Left hindlimb (tissue), 1 donor: ENCODE data around the gene GALNS.

Experiments used
- DNase-seq: peaks from one replicate; pipeline ENCODE4 v3.0.0-alpha.2; 2018

Gene GALNS

DNA sequence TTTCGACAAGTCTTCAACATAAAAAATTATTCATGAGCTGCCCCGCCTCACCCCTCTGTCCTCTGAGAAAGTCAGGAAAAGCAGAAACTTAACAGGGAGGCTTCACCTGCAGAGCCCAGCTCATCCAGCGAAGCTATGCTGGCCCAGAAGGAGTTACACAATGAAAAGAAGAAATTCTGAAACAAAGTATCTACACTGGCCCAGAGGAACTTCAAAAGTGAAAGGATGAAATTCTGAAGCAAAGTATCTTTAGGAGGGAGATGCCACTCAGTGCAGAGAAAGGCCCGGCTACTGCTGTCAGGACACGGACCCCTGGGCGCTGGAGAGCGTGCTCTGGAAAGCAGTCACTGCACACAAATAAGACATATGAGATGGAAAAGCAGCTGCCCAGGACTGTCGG, 1.6 kb downstream of the GALNS start:
- DNase-seq: no peak

DNA sequence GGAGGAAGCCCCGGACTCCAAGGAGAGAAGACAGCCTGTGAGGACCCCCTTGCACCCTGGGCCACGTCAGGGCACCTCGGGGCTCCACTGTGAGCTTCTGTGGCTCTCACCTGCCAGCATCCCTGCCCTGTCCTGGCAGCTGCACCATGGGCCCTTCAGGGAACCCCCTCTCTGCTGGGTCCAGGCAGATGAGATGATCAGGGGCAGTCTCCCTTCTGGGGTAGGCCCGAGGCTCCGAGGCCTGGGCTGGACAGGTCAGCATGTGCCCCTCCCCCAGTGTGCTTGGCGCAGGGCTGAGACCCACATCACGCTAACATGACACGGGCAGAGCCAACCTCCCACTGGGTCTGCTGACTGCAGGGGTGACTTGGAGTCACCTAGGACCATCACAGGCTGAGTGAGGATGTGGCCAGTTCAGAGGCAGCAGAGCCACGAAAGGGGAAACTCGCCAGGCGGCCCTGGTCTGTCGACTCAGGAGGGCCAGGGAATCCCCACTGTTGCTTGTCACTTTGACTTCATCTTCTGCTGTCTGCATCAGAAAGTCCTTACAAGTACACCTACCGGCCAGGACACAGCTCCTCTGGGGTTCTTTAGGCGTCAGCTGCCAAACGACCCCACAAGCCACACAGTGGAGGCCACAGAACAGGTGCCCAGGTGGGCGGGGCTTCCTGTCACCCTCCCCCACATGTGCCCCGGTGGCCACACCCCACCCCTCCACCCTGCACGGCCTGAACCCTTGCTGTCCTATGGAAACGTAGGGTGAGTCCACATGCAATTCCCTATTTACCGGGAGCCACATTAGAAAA, 2.2 kb downstream of the GALNS start:
- DNase-seq: no peak

DNA sequence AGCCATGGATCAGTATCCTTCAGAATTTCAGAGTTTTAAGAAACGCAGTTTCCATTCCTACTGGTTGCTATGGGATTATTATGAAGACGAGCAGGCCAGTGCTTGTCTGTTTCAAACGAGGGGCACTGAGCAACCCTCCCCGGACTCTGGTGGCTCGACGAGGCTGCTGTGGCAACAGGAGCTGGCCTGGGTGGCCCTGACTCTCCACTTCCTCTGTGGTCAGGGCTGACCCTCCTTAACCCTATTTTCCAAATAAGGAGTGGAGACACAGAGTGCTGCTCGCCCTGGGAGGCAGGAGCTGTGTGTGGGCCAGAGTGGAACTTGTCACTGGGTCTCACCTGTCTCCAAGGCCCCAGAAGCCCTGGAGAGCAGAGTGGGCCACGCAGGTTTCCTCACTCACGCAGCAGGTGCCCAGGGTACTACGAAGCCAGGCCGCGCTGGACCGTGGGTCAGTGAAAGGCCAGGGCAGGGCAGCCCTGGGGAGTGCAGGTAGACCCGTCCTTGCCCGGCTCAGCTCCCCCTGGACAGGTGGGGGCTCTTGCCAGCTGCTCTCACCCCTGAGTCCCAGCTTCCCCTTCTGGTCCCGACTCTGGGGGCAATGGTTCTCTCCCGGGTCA, 3.3 kb downstream of the GALNS start:
- DNase-seq: no peak

DNA sequence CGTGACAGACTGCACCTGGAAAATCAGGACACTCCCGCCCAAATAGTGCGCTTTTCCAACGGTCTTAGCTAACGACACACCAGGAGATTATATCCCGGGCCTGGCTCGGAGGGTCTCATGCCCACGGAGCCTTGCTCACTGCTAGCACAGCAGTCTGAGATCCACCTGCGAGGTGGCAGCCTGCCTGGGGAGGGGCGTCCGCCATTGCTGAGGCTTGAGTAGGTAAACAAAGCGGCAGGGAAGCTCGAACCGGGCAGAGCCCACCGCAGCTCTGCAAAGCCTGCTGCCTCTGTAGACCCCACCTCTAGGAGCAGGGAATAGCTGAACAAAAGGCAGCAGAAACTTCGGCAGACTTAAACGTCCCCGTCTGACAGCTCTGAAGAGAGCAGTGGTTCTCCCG, 5.1 kb downstream of the GALNS start:
- DNase-seq: no peak

DNA sequence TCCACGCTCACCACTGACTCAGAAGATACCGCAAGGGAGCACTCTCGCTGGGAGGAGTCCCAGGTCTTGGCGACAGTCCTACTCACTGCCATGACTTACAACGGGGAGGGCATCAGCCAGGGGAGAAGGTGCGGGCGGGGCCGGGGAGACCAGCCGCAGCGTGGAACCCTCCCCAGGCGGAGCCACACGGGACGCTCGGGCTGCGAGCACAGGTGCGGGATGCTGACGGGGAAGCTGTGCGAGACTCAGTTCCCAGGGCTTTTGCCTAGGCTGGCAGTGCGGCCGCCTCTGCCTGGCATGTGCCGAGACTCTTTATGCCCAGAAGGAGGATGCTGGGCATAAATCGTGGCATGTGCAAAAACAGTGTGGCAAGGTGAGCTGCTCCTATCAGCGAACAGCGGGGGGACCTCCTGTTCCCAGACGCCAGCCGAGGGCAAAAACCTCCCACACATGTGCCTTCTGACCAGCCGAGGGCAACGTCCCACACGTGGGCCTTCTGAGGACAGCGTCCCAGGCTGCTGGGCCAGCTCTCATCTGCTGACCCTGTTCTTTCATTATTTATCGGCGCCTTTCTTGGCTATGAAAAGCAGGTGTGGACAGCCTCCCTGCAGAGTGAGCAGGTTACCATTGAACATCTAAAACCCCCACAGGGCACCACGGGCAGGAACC, 6.1 kb downstream of the GALNS start:
- no peak for DNase-seq

DNA sequence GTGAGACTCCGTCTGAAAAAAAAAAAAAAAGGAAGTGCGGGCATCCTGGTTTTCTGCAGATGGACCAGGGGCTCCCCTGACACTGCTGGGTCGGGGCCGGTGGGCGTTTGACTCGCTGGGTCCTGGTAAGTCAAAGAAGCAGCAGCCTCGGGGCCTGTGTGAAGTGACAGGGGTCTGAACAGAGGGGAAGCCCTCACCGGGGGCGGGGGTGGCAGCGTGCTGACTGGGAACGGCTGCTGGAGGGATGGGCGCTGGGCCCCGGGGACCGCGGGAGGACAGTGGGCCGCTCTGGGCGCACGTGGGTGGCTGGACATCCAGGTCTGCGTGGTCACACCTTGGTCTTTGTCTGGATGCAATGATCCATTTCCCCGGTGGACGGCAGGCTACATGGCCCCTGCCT, 8.2 kb downstream of the GALNS start:
- no peak for DNase-seq

DNA sequence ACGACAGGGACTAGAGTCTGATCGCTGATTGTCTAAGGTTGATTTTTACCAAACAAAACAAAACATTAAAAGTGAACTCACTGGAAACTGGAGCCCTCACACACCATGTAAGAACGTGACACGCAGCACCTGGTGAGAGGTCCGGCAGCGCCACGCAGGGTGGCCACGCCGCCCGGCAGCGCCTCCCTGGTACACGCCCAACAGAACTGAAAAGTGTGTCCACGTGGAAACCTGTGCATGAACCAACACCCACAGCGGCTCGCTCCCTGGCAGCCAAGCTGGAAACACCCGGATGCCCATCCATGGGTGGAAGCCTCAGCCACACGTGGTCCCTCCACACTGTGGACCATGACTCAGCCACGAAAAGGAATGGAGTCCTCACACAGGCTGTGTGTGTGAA, 9.1 kb downstream of the GALNS start:
- DNase-seq: no peak

DNA sequence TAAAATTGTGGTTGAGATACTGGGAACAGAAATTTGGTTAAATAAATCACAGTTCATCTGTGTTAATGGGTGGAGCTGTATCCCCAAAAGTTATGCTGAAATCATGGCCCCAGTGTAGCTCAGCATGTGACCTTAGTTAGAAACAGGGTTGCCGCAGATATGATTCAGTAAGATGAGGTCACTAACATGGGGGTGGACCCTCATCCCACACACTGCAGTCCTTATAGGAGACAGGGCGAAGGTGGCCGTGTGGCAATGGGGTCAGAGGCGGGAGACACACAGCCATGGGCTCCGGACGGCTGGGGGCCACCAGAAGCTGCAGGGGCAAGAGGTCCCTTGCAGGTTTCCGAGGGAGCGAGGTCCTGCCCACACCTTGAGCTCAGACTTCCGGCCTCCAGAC, 10.7 kb downstream of the GALNS start:
- no peak for DNase-seq

DNA sequence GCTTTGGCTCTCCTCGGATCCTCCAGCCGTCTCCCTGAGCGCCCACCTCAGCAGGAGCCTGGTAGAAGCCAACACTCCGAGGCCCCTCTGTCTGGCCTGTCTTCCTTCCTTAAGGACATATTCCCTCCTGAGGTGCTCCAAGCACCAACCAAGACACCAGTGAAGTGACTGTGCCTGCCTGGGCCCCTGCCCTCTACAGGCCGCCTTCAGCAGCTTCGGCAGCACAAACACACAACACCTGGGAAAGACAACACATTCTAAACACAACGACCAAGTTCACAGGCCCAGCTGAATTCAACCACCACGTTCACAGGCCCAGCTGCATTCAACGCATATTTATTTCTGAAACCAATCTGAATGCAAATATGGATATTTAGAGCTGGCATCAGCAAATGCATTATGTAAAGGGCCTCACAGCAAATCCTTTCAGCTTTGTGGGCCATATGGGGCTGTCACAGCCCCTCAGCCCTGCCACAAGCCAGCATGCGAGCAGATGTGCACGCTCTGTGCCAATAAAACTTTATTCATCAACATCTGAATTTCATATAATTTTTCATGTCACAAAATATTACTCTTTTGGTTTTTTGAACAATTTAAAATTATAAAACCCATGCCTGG, 12.2 kb downstream of the GALNS start:
- DNase-seq: no peak

DNA sequence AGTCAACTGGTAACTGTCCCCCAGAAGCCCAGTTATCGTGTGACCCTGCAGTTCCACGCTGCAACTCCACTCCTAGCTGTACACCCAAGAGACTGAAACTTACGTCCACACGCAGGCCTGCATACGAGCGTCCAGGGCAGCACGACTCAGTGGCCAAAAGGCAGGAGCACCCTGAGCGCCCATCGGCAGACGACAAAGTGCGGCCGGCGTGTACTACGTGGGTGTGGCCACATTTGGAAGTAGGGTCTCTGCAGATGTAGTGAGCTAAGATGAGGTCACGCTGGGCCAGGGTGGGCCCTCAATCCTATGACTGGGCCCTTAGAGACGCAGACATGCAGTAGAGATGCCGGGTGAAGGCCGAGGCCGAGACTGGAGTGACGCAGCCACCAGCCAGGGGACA, 13.5 kb downstream of the GALNS start:
- no peak for DNase-seq

DNA sequence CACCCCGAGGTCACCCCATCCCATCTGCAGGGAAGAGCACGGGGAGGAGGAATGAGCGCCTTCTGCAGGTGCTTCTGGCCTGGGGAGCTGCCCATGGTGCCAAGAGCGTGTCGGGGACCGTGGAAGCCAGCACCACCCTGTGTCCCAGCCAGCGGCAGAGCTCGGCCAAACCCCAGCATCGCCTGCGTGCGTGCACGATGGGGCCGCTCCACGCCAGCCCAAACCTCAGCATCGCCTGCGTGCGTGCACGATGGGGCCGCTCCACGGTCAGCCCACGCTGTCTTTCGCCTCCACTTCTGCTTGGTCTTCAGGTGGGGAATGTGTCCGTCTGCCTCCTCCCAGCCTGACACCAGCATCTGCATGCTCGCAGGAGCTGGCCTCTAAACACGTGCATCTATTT, 13.9 kb downstream of the GALNS start:
- no peak for DNase-seq

DNA sequence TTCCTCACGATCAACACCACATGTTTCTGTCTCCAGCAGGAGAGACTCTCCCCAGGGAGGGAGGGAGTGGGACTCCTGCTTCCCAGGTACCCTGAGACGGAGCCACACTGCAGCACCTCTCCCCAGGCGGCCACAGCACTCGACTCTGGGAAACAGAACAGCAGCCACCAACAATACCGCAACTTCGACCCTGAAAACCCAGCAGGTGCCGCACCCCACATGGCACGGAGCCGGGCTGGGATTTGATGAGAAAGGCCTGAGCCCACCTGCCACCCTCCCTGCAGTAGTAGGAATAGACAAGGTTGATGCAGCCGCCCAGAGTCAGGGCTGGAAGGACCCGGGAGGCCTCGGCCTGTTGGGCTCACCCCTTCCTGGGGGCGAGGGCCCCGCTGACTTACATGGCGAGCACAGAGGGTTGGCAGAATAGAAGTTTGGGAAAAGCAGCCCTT, 14.4 kb downstream of the GALNS start:
- no peak for DNase-seq

DNA sequence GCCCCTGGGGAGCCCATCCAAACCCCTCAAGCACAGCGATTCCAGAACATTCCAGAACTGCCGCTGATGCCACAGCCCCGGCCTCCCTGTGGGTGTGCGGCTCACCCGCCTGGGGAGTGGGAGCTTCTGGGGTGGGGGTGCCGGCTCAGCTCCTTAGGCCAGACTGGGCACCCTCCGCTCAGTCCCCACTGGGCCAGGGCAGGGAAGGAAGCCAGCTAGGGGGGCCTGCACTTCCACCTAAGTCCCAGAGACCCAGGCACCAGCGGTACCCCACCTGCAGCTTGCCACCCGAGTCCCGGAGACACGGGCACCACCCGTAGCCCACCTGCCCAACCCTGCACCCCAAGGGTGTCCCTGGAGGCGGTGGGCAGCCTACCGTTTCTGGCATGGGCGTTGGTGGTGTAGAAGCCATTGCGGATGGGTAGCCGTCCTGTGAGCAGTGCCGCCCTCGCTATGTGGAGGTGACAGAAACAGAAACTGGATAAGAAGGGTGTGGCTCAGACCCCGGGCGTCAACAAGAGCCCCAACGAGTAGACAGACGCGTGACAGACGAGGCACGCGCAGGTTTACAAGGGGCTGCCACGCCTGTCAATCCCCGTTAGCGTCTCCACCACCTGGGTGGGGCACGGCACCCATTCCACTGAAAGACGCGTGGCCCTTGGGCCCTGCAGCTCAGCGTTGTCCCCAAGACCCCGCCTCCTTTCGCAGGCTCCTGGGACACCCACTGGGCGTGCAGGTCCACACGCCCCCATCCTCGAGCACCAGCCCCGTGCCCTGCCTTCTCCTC, 15.0 kb downstream of the GALNS start:
- DNase-seq: no peak

DNA sequence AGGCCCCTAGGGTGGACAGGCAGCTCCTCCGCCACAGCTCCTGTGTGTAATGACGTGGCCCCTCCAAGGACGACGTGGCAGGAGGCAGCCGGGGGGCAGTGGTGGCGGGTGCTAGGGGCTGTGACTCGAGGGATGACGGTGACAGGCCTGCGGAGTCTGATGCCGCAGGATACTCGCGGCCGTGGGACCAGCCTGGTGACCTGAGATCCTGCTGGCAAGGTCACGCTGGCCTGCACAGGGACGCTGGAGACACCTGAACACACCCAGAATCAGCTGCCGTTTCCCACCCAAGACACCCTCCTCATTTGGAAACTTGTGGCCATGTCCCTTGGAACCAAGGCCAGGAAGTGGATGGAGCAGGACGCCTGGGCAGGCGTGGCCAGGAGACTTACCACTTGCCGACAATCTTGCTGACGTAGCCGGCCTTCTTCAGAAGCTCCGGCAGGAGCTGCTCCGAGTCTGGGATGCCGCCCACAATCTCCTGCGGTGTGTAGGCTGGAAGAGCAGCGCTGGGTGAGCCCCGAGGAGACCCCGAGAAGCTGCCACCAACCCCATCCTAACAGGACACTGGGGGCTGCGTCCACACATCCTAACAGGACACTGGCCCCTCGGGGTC, 16.0 kb downstream of the GALNS start:
- DNase-seq: no peak

DNA sequence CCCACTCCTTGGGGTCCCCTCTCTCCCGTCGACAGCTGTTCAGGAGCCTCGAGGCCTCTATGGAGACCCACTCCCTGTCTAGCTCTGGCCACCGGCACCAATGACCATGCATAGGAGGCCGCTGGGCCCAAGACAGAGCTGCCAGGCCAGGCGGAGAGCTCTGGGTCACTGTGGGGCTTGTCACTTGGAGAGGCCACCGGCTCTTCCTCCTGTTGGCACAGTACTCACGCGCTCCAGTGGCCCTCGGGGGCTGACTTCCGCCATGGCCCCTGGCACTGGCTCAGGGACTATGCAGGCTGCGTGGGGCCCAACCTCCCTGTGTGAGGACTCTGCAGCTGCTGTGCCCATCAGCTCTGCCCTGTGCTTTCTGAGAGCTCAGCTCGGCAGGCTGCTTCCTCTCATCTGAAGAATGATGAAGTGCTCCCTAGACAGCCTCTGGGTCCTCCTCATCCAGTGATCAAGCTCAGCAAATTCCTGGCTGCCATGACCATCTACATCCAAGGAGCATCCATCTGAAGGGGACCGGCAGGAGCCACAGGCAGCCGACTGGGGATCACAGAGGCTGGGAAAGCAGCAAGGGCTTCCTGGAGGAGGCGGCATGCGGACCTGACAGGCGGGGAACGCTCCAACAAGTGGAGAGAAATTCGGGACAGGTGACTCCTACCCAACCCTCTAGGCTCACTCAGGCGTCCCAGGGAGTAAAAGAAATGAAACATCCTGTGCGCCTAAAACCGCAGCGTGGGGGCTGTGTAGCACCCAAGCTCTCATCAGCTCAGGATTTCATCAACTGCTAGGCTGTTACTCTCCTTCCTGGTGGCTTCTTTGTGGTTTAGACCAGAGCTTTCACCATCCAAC, 16.8 kb downstream of the GALNS start:
- no peak for DNase-seq

DNA sequence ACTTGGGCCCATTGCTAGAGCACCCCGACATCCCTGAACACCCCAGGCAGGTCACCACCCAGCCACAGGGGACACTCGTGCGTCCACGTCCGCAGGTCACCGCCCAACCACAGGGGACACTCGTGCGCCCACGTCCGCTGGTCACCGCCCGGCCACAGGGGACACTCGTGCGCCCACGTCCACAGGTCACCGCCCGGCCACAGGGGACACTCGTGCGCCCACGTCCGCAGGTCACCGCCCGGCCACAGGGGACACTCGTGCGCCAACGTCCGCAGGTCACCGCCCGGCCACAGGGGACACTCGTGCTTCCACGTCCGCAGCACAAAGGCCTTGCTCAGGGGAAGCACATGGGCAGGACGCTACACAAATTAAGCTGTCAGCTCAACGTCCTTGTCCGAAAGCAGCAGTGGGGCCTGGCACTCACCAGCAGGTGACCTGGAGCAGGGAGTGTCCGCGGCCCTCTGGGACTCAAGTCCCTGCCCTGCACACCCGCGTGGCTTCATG, 17.7 kb downstream of the GALNS start:
- DNase-seq: no peak

DNA sequence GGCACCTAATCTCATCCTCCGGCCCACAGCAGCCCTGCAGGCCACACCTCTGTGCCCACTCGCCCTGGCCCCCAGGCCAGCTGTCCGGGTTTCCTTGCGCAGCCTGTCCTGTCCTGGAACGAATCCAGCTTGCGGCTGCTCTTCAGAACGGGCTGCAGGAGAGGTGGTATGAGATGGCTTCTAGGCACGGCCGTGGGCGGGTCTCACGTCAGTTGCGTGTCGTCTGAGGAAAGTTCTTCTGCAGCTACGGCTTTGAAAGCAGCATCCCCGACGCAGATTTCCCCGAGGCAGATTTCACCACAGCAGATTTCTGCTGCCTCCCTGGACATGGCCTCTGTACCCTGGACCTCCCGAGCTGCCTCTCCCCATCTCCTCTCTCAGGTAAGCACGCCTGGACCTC, 18.2 kb downstream of the GALNS start:
- no peak for DNase-seq

DNA sequence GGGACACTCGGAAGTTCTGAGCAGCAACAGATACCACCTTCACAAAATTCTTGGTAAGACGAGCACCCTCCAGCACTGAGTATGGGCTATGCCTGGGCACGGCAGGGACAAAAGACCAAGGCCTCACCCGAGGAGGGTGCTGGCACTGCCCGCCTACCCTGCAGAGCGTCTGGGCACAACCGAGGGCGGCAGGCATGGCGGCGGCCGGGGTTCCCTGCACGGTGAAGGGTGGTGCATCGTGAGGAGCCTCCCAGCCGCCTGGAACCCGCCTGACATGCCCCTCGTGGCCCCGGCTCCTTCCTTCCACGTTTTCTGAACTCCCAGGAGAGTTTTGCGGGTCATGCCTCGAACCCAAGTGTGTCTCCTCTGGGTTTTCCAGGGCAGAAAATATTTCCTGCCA, 18.9 kb downstream of the GALNS start:
- DNase-seq: no peak

DNA sequence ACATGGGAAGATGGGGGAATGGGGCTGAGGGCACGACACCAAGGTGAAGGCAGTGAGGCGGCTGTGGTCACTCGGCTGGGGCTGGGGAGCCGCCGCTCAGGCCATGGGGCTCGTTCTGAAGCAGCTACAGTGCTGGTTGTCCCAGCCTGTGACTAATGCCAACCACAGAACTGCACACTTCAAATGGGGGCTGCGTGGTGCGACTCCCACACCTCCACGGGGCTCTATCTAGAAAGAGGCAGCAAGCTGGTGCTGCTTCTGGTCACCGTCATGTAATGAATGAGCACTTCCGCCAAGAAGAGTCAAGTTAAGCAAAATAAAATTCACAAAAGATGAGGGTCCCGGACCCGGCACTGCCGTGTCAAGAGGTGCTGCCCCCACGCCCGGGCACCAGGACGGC, 20.0 kb downstream of the GALNS start:
- no peak for DNase-seq

DNA sequence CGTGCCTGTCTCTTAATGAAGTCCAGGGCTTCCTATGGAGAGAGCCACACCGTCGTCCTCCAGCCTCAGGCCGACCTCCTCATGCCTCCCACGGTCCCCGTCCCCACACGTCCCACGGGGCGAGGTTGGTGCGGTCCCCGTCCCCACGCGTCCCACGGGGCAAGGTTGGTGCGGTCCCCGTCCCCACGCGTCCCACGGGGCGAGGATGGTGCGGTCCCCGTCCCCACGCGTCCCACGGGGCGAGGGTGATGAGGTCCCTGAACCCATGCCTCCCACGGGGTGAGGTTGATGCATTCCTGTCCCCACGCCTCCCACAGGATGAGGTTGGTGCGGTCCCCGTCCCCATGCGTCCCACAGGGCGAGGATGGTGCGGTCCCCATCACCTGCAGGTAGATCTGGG, 20.9 kb downstream of the GALNS start:
- no peak for DNase-seq

DNA sequence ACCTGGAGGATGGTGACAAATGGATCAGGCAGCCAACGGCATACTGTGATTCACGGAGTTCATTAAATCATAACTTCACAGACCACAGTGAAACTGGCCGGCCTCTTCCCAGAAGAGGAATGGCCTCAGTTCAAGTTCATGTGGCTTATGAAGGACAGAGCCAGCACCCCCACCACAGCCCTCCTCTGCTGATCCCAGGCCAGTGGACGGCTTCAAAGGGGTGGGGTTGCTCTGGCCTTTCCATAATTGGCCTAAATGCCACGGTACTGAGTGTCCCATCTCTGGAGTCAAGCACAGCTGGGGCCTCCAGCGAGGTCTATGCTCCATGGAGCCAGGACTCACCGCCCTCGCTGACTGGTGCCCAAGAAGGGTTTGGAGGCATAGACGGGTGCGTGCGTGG, 21.4 kb downstream of the GALNS start:
- DNase-seq: peak; percentile 59
